HEK293T (cell line): ENCODE data around the gene YES1.
"Not testable (repeated sequence)": the region's sequence is repeated elsewhere in the genome, so short reads cannot be mapped to it uniquely, and the experiment has no call there.

Experiments
- CTCF ChIA-PET: fragments of 350-600 bp; formaldehyde crosslinking; extraction: SDS; loops from one replicate; lab custom pipeline; 2021; ENCODE audit warnings: antibody characterized with exemption, inconsistent platforms; lab: Yijun Ruan, JAX
- POLR2A ChIA-PET: fragments of 350-600 bp; formaldehyde crosslinking; extraction: SDS; loops from one replicate; lab custom pipeline; 2020; ENCODE audit warnings: antibody characterized with exemption, inconsistent platforms; lab: Yijun Ruan, JAX
- DNase-seq: peaks from one replicate; pipeline ENCODE4 v3.0.0; 2012; ENCODE audit warnings: mixed read lengths; ENCODE audit errors: extremely low spot score
- ARNT ChIP-seq: fragments of 450-650 bp; IDR thresholded peaks from 2 replicates; pipeline ENCODE4 v1.6.1; 2017; ENCODE audit warnings: mild to moderate bottlenecking
- BHLHE40 ChIP-seq: fragments of 450-650 bp; IDR thresholded peaks from 2 replicates; pipeline ENCODE4 v1.6.1; 2016; ENCODE audit warnings: mild to moderate bottlenecking, moderate library complexity, borderline replicate concordance
- CTBP1 ChIP-seq: fragments of 450-650 bp; IDR thresholded peaks from 2 replicates; pipeline ENCODE4 v1.6.1; 2016; ENCODE audit warnings: borderline replicate concordance
- ELF4 ChIP-seq: fragments of 450-650 bp; IDR thresholded peaks from 2 replicates; pipeline ENCODE4 v1.6.1; 2017; ENCODE audit warnings: antibody characterized with exemption
- FOXA1 ChIP-seq: fragments of 450-650 bp; IDR thresholded peaks from 2 replicates; pipeline ENCODE4 v1.6.1; 2016; ENCODE audit warnings: mild to moderate bottlenecking
- FOXK2 ChIP-seq: fragments of 450-650 bp; IDR thresholded peaks from 2 replicates; pipeline ENCODE4 v1.6.1; 2016; ENCODE audit warnings: mild to moderate bottlenecking
- FOXM1 ChIP-seq: fragments of 450-650 bp; IDR thresholded peaks from 2 replicates; pipeline ENCODE4 v1.6.1; 2017; ENCODE audit warnings: mild to moderate bottlenecking, borderline replicate concordance
- HDGF ChIP-seq: fragments of 450-650 bp; IDR thresholded peaks from 2 replicates; pipeline ENCODE4 v1.6.1; 2017; ENCODE audit warnings: antibody characterized with exemption, borderline replicate concordance
- L3MBTL2 ChIP-seq: fragments of 450-650 bp; conservative IDR thresholded peaks from 2 replicates; pipeline ENCODE4 v1.6.1; 2016; ENCODE audit warnings: mild to moderate bottlenecking
- LEF1 ChIP-seq: fragments of 450-650 bp; IDR thresholded peaks from 2 replicates; pipeline ENCODE4 v1.6.1; 2017; ENCODE audit warnings: mild to moderate bottlenecking, borderline replicate concordance
- NFRKB ChIP-seq: fragments of 450-650 bp; IDR thresholded peaks from 2 replicates; pipeline ENCODE4 v1.6.1; 2016; ENCODE audit warnings: mild to moderate bottlenecking, moderate library complexity
- PKNOX1 ChIP-seq: fragments of 450-650 bp; IDR thresholded peaks from 2 replicates; pipeline ENCODE4 v1.6.1; 2016
- SP1 ChIP-seq: fragments of 450-650 bp; IDR thresholded peaks from 2 replicates; pipeline ENCODE4 v1.6.1; 2017
- SUZ12 ChIP-seq: fragments of 450-650 bp; IDR thresholded peaks from 2 replicates; pipeline ENCODE4 v1.6.1; 2016; ENCODE audit warnings: mild to moderate bottlenecking
- TARDBP ChIP-seq: fragments of 450-650 bp; IDR thresholded peaks from 2 replicates; pipeline ENCODE4 v1.6.1; 2016
- ZNF384 ChIP-seq: fragments of 450-650 bp; IDR thresholded peaks from 2 replicates; pipeline ENCODE4 v1.6.1; 2016

The YES1 gene

GRCh38 chr18:770583-770961, 41.5 kb downstream of the YES1 start:
- DNase-seq, result no peak
- TF ChIP-seq LEF1 (no peak), CTBP1 (no peak), TARDBP (no peak), FOXM1 (no peak), ZNF384 (no peak), FOXK2 (no peak), HDGF (no peak), PKNOX1 (no peak), BHLHE40 (no peak), SUZ12 (no peak), NFRKB (no peak), SP1 (no peak), ELF4 (no peak), ARNT (no peak), FOXA1 (no peak)
- POLR2A ChIA-PET, result no interaction called here
- CTCF ChIA-PET, result no interaction called here

DNA sequence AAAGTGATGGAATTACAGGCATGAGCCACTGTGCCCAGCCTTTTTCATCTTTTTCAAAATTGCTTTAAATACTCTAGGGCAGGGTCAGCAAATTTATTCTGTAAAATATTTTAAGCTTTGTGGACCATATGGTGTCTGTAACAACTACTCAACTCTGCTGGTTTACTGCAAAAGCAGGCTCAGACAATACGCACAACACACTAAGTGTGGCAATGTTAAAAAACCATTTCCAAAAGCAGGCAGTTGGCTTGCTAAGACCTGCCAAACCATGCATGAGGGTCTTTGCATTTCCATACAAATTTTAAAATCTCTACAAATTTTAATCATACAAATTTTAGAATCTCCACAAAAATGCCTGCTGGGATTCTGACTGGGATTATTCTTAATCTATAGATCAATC, 44.1 kb downstream of the YES1 start:
- no peak for TF ChIP-seq SP1
- no peak for TF ChIP-seq FOXM1
- no peak for TF ChIP-seq ARNT
- no peak for TF ChIP-seq NFRKB
- no peak for TF ChIP-seq CTBP1
- no peak for TF ChIP-seq FOXA1
- no peak for TF ChIP-seq BHLHE40
- TF ChIP-seq LEF1, result no peak
- TF ChIP-seq ZNF384, result no peak
- no peak for TF ChIP-seq HDGF
- TF ChIP-seq FOXK2, result no peak
- no peak for TF ChIP-seq L3MBTL2
- no peak for TF ChIP-seq PKNOX1
- no peak for TF ChIP-seq TARDBP
- ChIA-PET POLR2A (no interaction called here), CTCF (no interaction called here)
- no peak for DNase-seq

DNA sequence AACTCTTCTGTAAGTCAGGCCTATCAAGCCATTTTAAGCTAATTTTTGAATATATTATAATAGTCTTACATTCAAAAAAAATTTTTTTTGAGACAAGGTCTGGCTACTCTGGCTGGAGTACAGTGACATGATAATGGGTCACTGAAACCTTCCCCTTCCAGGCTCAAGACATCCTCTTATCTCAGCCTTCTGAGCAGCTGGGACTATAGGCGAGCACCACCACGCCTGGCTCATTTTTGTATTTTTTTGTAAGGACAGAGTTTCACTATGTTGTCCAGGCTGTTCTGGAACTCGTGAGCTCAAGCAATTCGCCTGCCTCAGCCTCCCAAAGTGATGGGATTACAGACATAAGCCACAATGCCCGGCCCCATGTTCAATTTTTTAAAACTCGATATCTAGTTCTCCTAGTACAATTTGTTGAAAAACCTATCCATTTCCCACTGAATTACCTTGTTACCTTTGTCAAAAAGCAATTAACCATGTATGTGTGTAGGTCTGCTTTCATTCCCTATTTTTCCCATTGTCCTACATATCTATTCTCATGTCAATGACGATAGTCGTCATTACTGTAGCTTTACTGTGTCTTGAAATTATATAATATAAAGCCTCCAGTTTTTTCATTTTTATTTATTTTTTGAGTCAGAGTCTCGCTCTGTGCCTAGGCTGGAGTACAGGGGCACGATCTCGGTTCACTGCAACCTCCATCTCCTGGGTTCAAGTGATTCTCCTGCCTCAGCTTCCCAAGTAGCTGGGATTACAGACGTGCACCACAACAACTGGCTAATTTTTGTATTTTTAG, 44.8 kb downstream of the YES1 start:
- ChIA-PET CTCF (interaction anchor here (0.7 kb wide), 1 partner anchor 10 kb away, joined by 4 read pairs; no protein-coding TSS in a partner anchor), POLR2A (no interaction called here)
- DNase-seq, result no peak
- TF ChIP-seq PKNOX1 (no peak), TARDBP (no peak), ELF4 (no peak), SP1 (no peak), NFRKB (no peak), L3MBTL2 (no peak), ARNT (no peak), LEF1 (no peak), SUZ12 (no peak), FOXK2 (no peak), FOXM1 (no peak), HDGF (no peak), BHLHE40 (no peak)

DNA sequence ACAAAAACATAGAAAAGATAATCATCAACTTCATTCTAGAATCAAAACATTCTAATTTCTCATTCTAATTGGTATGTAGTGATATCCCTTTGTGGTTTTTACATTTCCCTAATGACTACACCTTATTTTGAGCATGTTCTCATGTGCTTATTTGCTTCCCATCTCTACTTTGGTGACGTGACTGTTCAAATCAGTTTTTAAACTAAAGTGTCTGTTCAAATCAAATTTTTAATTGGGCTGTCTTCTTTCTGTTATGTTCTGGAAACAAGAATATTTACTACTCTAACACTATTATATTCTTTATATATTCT, 45.5 kb downstream of the YES1 start:
- ChIA-PET CTCF (no interaction called here), POLR2A (no interaction called here)
- TF ChIP-seq PKNOX1 (no peak), FOXM1 (no peak), BHLHE40 (no peak), TARDBP (no peak), L3MBTL2 (no peak), FOXK2 (no peak), NFRKB (no peak), CTBP1 (no peak), SP1 (no peak), FOXA1 (no peak), ELF4 (no peak), ARNT (no peak), SUZ12 (no peak)
- no peak for DNase-seq

DNA sequence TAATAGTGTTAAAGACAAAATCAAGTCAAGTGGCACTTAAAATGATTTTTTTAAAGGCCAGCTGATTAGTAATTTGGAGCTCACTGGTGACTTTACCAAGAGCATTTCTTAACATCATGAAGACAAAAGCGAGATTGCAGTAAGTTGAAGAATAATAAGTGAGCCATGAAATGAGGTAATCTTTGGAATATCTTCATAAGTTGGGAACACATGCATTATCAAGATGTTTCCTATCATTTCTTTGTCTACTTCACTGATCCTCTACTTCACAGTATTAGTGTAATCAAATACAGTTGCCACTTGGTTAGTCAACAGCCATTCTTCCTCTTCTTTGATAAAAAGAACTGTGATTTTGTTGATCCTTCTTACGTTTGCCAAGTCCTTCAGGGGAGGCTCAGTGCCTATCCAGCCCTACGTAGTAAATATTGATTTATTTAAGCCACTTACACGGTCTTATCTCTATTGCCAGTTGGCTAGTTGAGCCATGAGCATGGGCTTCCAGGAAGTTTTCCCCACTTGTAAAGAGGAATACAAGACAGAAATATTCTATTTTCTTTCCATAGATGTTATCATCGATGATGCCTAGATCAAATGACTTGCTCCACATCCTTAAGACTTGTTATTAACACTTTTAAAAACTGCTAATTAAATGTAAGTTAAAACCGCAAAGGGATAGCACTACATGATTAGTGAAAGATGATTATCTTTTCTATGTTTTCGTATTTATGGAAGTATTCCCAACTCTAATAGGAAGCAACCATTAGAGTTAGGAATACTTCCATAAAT, 46.1 kb downstream of the YES1 start:
- DNase-seq, result peak; percentile 11
- ChIA-PET CTCF (interaction anchor here (0.6 kb wide), 1 partner anchor 266 kb away, joined by 3 read pairs; no protein-coding TSS in a partner anchor), POLR2A (no interaction called here)
- TF ChIP-seq ARNT, result no peak
- no peak for TF ChIP-seq FOXA1
- no peak for TF ChIP-seq ZNF384
- TF ChIP-seq ELF4, result no peak
- TF ChIP-seq SP1, result no peak
- no peak for TF ChIP-seq CTBP1
- no peak for TF ChIP-seq LEF1
- no peak for TF ChIP-seq FOXM1
- no peak for TF ChIP-seq NFRKB
- TF ChIP-seq BHLHE40, result no peak
- no peak for TF ChIP-seq SUZ12
- TF ChIP-seq HDGF, result no peak
- no peak for TF ChIP-seq FOXK2

DNA sequence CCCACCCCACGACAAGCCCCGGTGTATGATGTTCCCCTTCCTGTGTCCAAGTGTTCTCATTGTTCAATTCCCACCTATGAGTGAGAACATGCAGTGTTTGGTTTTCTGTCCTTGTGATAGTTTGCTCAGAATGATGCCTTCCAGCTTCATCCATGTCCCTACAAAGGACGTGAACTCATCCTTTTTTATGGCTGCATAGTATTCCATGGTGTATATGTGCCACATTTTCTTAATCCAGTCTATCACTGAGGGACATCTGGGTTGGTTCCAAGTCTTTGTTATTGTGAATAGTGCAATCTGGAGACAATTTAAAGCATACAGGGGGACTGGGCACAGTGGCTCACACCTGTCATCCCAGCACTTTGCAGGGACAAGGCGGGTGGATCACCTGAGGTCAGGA, 52.2 kb downstream of the YES1 start:
- DNase-seq, CTCF ChIA-PET, POLR2A ChIA-PET: not testable (repeated sequence)
